ENCODE results near the gene CLEC18B. TPM values are rescaled to one million over a fixed set of nuclear protein-coding genes. Genes with fewer than 3 reads are reported as not detected.

The CLEC18B gene
- total and polyA plus RNA-seq, 4 donors: 0.21 to 1.3 (median 0.43) TPM; not detected in 1

- Histone ChIP-seq H3K4me1 (ENCODE audit: control insufficient read depth in 4 of 4, insufficient read depth in 4 of 4, low read length in 3 of 4) (peaks cover 0 to 4% (median 0%) of the 10 kb centered on the region in 4 donors), H3K27ac (ENCODE audit: low read depth in 1 of 2, low read length in 2 of 2) (no peak overlapping the region), H3K4me3 (ENCODE audit: low read depth in 1 of 3, low read length in 3 of 3) (no peak overlapping the region), H3K27me3 (ENCODE audit: control insufficient read depth in 4 of 4, insufficient read depth in 4 of 4, low read length in 3 of 4) (no peaks in the 10 kb centered on the region), H3K36me3 (ENCODE audit: control insufficient read depth in 4 of 4, insufficient read depth in 3 of 4, low read depth in 1 of 4, low read length in 3 of 4) (peaks cover 5 to 43% (median 36%) of the 10 kb centered on the region in 4 donors), H3K9ac (ENCODE audit: low read depth in 1 of 2, low read length in 2 of 2) (no peak overlapping the region), H3K9me3 (ENCODE audit: control insufficient read depth in 4 of 4, low read length in 3 of 4) (no peaks in the 10 kb centered on the region)
- DNase-seq (ENCODE audit: low spot score): no peak
- 97% methylated on average over 20 of the region's 20 CpGs for WGBS
- no peak for TF ChIP-seq ATF3 (IDR thresholded peaks at IDR 0.05)
- no peak for TF ChIP-seq FOXA1 (IDR thresholded peaks at IDR 0.05)
- no peak for TF ChIP-seq FOXA2 (IDR thresholded peaks at IDR 0.05)
- no peak for TF ChIP-seq CTCF (IDR thresholded peaks at IDR 0.05; ENCODE audit: low read depth, low read length, missing input control)
- TF ChIP-seq HNF4G (IDR thresholded peaks at IDR 0.05): no peak
- no peak for TF ChIP-seq HNF4A (conservative IDR thresholded peaks at IDR 0.05)
- TF ChIP-seq REST (IDR thresholded peaks at IDR 0.05): no peak
- no peak for TF ChIP-seq SP1 (IDR thresholded peaks at IDR 0.05)
- no peak for TF ChIP-seq RXRA (IDR thresholded peaks at IDR 0.05)
- no peak for TF ChIP-seq EGR1 (IDR thresholded peaks at IDR 0.05; ENCODE audit: low read depth in 2 of 2)
- TF ChIP-seq YY1 (IDR thresholded peaks at IDR 0.05): no peak
- TF ChIP-seq RAD21 (IDR thresholded peaks at IDR 0.05): no peak
- no peak for TF ChIP-seq GABPA (IDR thresholded peaks at IDR 0.05 in 1 of 2, conservative IDR thresholded peaks at IDR 0.05 in 1 of 2)
These were observed 29.9 kb upstream of the CLEC18B start for GRCh38 chr16:74450967-74451760.

- Histone ChIP-seq H3K9ac (ENCODE audit: low read depth in 1 of 2, low read length in 2 of 2) (no peak overlapping the region), H3K9me3 (ENCODE audit: control insufficient read depth in 4 of 4, low read length in 3 of 4) (no peaks in the 10 kb centered on the region), H3K4me3 (ENCODE audit: low read depth in 1 of 3, low read length in 3 of 3) (no peak overlapping the region), H3K4me1 (ENCODE audit: control insufficient read depth in 4 of 4, insufficient read depth in 4 of 4, low read length in 3 of 4) (peaks cover 0 to 4% (median 0%) of the 10 kb centered on the region in 4 donors), H3K27ac (ENCODE audit: low read depth in 1 of 2, low read length in 2 of 2) (no peak overlapping the region), H3K27me3 (ENCODE audit: control insufficient read depth in 4 of 4, insufficient read depth in 4 of 4, low read length in 3 of 4) (no peaks in the 10 kb centered on the region), H3K36me3 (ENCODE audit: control insufficient read depth in 4 of 4, insufficient read depth in 3 of 4, low read depth in 1 of 4, low read length in 3 of 4) (peaks cover 5 to 34% (median 27%) of the 10 kb centered on the region in 4 donors)
- WGBS: 98% methylated on average over 3 of the region's 3 CpGs
- no peak for DNase-seq (ENCODE audit: low spot score)
- TF ChIP-seq NR2F2 (IDR thresholded peaks at IDR 0.05) (no peak), ZBTB33 (IDR thresholded peaks at IDR 0.05) (no peak), TAF1 (conservative IDR thresholded peaks at IDR 0.05) (no peak), GABPA (IDR thresholded peaks at IDR 0.05 in 1 of 2, conservative IDR thresholded peaks at IDR 0.05 in 1 of 2) (no peak), FOXA1 (IDR thresholded peaks at IDR 0.05) (no peak), MAX (IDR thresholded peaks at IDR 0.05) (no peak), YY1 (IDR thresholded peaks at IDR 0.05) (no peak), HNF4G (IDR thresholded peaks at IDR 0.05) (no peak), FOXA2 (IDR thresholded peaks at IDR 0.05) (no peak), RXRA (IDR thresholded peaks at IDR 0.05) (no peak), SP1 (IDR thresholded peaks at IDR 0.05) (no peak), CTCF (IDR thresholded peaks at IDR 0.05; ENCODE audit: low read depth, low read length, missing input control) (no peak), RAD21 (IDR thresholded peaks at IDR 0.05) (no peak), HNF4A (conservative IDR thresholded peaks at IDR 0.05) (no peak), ATF3 (IDR thresholded peaks at IDR 0.05) (no peak)
These were observed 29.0 kb upstream of the CLEC18B start for GRCh38 chr16:74450236-74450635.

All from liver (tissue), 9 donors.